AG09309 (cell line): ENCODE data around the gene CFAP251.

Source experiments
- DNase-seq: peaks from one replicate; pipeline ENCODE4 v3.0.0-alpha.2; 2010; ENCODE audit warnings: low read depth
- H3K4me3 ChIP-seq: 2 replicates; pipeline ENCODE4 v1.5.1; 2011; ENCODE audit warnings: mild to moderate bottlenecking, low read depth, low read length, moderate library complexity; ENCODE audit not compliant: control insufficient read depth
- CTCF ChIP-seq: IDR thresholded peaks from 2 replicates; pipeline ENCODE4 v1.5.1; 2011; ENCODE audit warnings: mild to moderate bottlenecking, low read depth, low read length, inconsistent platforms; ENCODE audit not compliant: insufficient read depth, control insufficient read depth; ENCODE audit errors: missing control alignments

CFAP251 gene

GRCh38 chr12:122052285-122052684, 133.9 kb downstream of the CFAP251 start:
- no peak for DNase-seq
- no peak overlapping the region for H3K4me3 ChIP-seq
- TF ChIP-seq CTCF, result no peak
